SK-N-SH (cell line): ENCODE results near the gene FZD1. TPM values are rescaled to one million over a fixed set of nuclear protein-coding genes. Genes with fewer than 3 reads are reported as not detected.

Source experiments
- CTCF ChIA-PET: fragments of 300-600, 350-600 bp; formaldehyde crosslinking; extraction: SDS; loops from one replicate; lab custom pipeline; 2021; lab: Yijun Ruan, JAX
- POLR2A ChIA-PET: fragments of 350-600 bp; sonication (Branson Sonifier 250); formaldehyde crosslinking; extraction: SDS; loops from one replicate; lab custom pipeline; 2020; ENCODE audit warnings: antibody characterized with exemption, inconsistent platforms; lab: Yijun Ruan, JAX
- DNase-seq: peaks from one replicate; pipeline ENCODE4 v3.0.0; 2012
- H2AFZ ChIP-seq: fragments of 200-600 bp; sonication (generic); 2 replicates; pipeline ENCODE4 v1.8.1; 2016; ENCODE audit warnings: antibody characterized with exemption, mild to moderate bottlenecking, low read depth
- H3F3A ChIP-seq: fragments of 200-600 bp; sonication (generic); replicated peaks from 2 replicates; pipeline ENCODE3; 2016; ENCODE audit warnings: antibody characterized with exemption, mild to moderate bottlenecking; ENCODE audit not compliant: insufficient read depth
- H3K27ac ChIP-seq, 2 experiments: fragments of 200-500 bp in 1 of 2; fragments of 200-600 bp in 1 of 2; sonication (Bioruptor generic) in 1 of 2; sonication (generic), shearing (Covaris generic) in 1 of 2; 2 replicates each; pipeline versions ENCODE4 v1.5.1 to v1.6.1; 2014 to 2016; ENCODE audit warnings: low read depth in 2 of 2, inconsistent platforms in 1 of 2, low read length in 1 of 2, mild to moderate bottlenecking in 1 of 2, mixed read lengths in 1 of 2
- H3K27me3 ChIP-seq: fragments of 200-600 bp; sonication (generic), shearing (Covaris generic); 2 replicates; pipeline ENCODE4 v1.6.1; 2016; ENCODE audit warnings: mixed run types; ENCODE audit not compliant: insufficient read depth
- H3K36me3 ChIP-seq, 2 experiments: fragments of 200-500 bp in 1 of 2; fragments of 200-600 bp in 1 of 2; sonication (Bioruptor generic) in 1 of 2; sonication (generic) in 1 of 2; replicated peaks in 1 of 2; 2 replicates each; pipeline versions ENCODE3 to v1.5.1; 2014 to 2016; ENCODE audit warnings: low read length in 1 of 2, mild to moderate bottlenecking in 1 of 2; ENCODE audit not compliant: insufficient read depth in 2 of 2, control insufficient read depth in 1 of 2
- H3K4me1 ChIP-seq, 2 experiments: fragments of 200-500 bp in 1 of 2; fragments of 200-600 bp in 1 of 2; sonication (Bioruptor generic) in 1 of 2; sonication (generic), shearing (Covaris generic) in 1 of 2; 2 replicates each; pipeline versions ENCODE4 v1.5.1 to v1.6.1; 2014 to 2016; ENCODE audit warnings: low read depth in 1 of 2, low read length in 1 of 2, mixed run types in 1 of 2; ENCODE audit not compliant: insufficient read depth in 2 of 2, control insufficient read depth in 1 of 2
- H3K4me2 ChIP-seq: fragments of 200-600 bp; sonication (generic), shearing (Covaris generic); 2 replicates; pipeline ENCODE4 v1.6.1; 2017; ENCODE audit warnings: mixed run types
- H3K4me3 ChIP-seq, 2 experiments: fragments of 200-500 bp in 1 of 2; fragments of 200-600 bp in 1 of 2; sonication (Bioruptor generic) in 1 of 2; sonication (generic), shearing (Covaris generic) in 1 of 2; 2 replicates each; pipeline versions ENCODE4 v1.5.1 to v1.8.1; 2014 to 2016; ENCODE audit warnings: low read depth in 2 of 2, inconsistent platforms in 1 of 2, low read length in 1 of 2, mild to moderate bottlenecking in 1 of 2, mixed read lengths in 1 of 2, moderate library complexity in 1 of 2
- H3K79me2 ChIP-seq: fragments of 200-600 bp; sonication (generic); 2 replicates; pipeline ENCODE4 v1.8.1; 2017; ENCODE audit warnings: mild to moderate bottlenecking; ENCODE audit not compliant: insufficient read depth
- H3K9ac ChIP-seq: fragments of 200-600 bp; sonication (generic); 2 replicates; pipeline ENCODE4 v1.6.1; 2017; ENCODE audit warnings: mixed run types
- H3K9me2 ChIP-seq: fragments of 200-600 bp; sonication (generic); 2 replicates; pipeline ENCODE4 v1.6.1; 2017; ENCODE audit warnings: mixed run types
- H3K9me3 ChIP-seq: fragments of 200-600 bp; sonication (generic); 2 replicates; pipeline ENCODE4 v1.6.1; 2017; ENCODE audit warnings: mixed run types, mild to moderate bottlenecking, moderate library complexity
- H4K20me1 ChIP-seq: fragments of 200-600 bp; sonication (generic); 2 replicates; pipeline ENCODE4 v1.6.1; 2017; ENCODE audit warnings: mild to moderate bottlenecking, mixed run types; ENCODE audit not compliant: insufficient read depth
- CTCF ChIP-seq: fragments of 200-600 bp; sonication (generic); IDR thresholded peaks from 2 replicates; pipeline ENCODE4 v1.6.1; 2017; ENCODE audit warnings: antibody characterized with exemption, mild to moderate bottlenecking, moderate library complexity
- EP300 ChIP-seq, 2 experiments: IDR thresholded peaks; 2 replicates each; pipeline versions ENCODE4 v1.4.0 to v1.6.1; 2012; ENCODE audit warnings: borderline replicate concordance in 1 of 2, low read depth in 1 of 2, low read length in 1 of 2
- EZH2phosphoT487 ChIP-seq: fragments of 200-600 bp; sonication (generic); IDR thresholded peaks from 2 replicates; pipeline ENCODE4 v1.6.1; 2017; ENCODE audit warnings: low read depth, mixed run types, mild to moderate bottlenecking, antibody characterized with exemption, moderate library complexity, borderline replicate concordance
- JUND ChIP-seq: IDR thresholded peaks from 2 replicates; pipeline ENCODE4 v1.4.0; 2012
- PBX3 ChIP-seq: IDR thresholded peaks from 2 replicates; pipeline ENCODE4; 2012
- POLR2AphosphoS5 ChIP-seq: IDR thresholded peaks from 2 replicates; pipeline ENCODE4 v1.6.1; 2012; ENCODE audit warnings: low read depth, low read length
- RAD21 ChIP-seq: IDR thresholded peaks from 2 replicates; pipeline ENCODE4 v1.6.1; 2012; ENCODE audit warnings: mild to moderate bottlenecking, low read length
- TAF1 ChIP-seq: IDR thresholded peaks from 2 replicates; pipeline ENCODE4 v1.6.1; 2012; ENCODE audit warnings: low read depth, mild to moderate bottlenecking, low read length, moderate library complexity, borderline replicate concordance
- TCF12 ChIP-seq: IDR thresholded peaks from 2 replicates; pipeline ENCODE4 v1.4.0; 2012
- WGBS: methylation state at CpG from one replicate; pipeline ENCODE4 v1.1.6; 2017; ENCODE audit warnings: low lambda C conversion rate; 5-methylcytosine and 5-hydroxymethylcytosine counted together
- polyA plus RNA-seq, 3 experiments: library from polyadenylated mRNA; depleted of rRNA; stranded (reverse); fragments of >200 nt; gene quantifications; 2 replicates each; pipeline ENCODE4 v1.2.3, GENCODE V29; 2012

Gene FZD1
- polyA plus RNA-seq, 1 of the 3 experiments (the other 2 are of a cell fraction) = 3.8 TPM

DNA sequence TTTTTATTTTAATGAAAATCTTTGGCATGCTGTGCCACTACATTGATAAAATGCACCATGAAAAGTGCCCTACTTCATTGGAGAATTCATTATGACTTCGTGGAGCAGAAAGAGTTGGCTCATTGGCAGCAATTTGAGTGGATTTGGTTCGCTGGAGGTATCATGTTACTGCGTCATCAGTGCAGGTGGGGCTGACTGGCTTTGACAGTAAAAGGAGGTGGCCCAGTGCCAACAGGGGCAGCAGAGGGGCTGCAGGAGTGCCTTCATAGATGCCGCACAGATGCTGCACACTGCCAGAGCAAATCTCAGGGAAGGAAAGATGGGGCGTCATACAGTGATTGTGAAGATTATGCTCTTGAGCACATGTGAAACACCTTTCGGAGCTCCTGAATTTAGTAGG is 22.2 kb downstream of the FZD1 start:
- H3K36me3 ChIP-seq = no peaks in the 10 kb centered on the region
- H3K4me3 ChIP-seq = no peak overlapping the region
- no peak for DNase-seq
- CTCF ChIA-PET = interaction anchor here (0.6 to 1.9 kb wide), 2 partner anchors 19 to 497 kb away, joined by 3 to 9 read pairs; no protein-coding TSS in a partner anchor
- no peaks in the 10 kb centered on the region for H3K9me3 ChIP-seq
- peaks cover 0 to 14% of the 10 kb centered on the region in 2 experiments; a peak in 3 of 4 replicates for H3K4me1 ChIP-seq
- H3F3A ChIP-seq = no peaks in the 10 kb centered on the region
- no peaks in the 10 kb centered on the region for H3K79me2 ChIP-seq
- no peaks in the 10 kb centered on the region for H3K27me3 ChIP-seq
- 82% methylated on average over 6 of the region's 6 CpGs for WGBS
- H3K4me2 ChIP-seq = no peak overlapping the region
- no peak overlapping the region for H2AFZ ChIP-seq
- TF ChIP-seq EP300 (IDR thresholded peaks at IDR 0.05; ENCODE audit: borderline replicate concordance in 1 of 2, low read depth in 1 of 2, low read length in 1 of 2) (no peak), PBX3 (no peak), RAD21 (no peak), JUND (no peak), EZH2phosphoT487 (no peak), CTCF (no peak), POLR2AphosphoS5 (no peak), TAF1 (no peak), TCF12 (no peak)
- TF ChIP-seq, all 33 proteins: peak for 0
- Histone ChIP-seq H4K20me1 (no peaks in the 10 kb centered on the region), H3K9ac (no peak overlapping the region), H3K9me2 (no peaks in the 10 kb centered on the region), H3K27ac (no peak overlapping the region)
- POLR2A ChIA-PET = no interaction called here

DNA sequence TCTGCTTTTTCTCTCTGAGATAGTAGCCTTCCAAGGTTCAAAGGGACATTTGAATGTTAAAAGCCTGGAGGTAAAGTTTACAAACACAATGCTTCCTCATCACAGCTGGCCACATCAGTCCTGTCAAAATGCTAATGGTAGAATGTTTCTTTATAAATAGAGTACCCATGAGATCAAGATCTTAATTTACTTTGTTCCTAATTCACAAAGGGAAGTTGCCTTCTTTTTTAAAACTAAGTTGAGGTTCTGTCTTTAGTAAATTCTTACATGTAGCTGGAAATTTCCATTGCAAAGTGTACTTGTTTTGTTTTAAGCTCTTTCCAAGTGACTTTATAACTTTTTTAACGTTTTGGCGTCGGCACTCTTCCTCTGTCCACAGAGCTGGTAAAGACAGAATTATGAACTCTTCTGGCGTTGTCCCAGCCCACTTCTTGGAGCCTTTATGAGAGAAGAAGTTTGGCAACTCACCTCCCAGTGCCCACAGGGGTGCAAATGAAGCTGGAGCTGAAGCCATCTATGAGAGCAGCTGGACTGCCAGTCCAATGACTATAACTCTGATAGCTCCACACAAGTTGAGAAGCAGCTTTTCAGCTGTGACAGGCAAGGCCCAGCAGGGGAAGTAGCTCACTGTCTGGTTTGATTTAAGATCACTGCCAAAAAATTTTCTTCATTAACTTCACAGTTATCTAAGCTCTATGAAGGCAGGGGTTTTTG is 23.3 kb downstream of the FZD1 start:
- POLR2A ChIA-PET = no interaction called here
- WGBS = 78% methylated on average over 4 of the region's 4 CpGs

More for the DNA sequence above, 23.3 kb downstream of the FZD1 start:
- Histone ChIP-seq H3K4me1 (peaks cover 0 to 14% of the 10 kb centered on the region in 2 experiments; a peak in 3 of 4 replicates), H3F3A (no peaks in the 10 kb centered on the region), H3K4me2 (no peak overlapping the region), H3K9me3 (no peaks in the 10 kb centered on the region), H3K4me3 (no peak overlapping the region)
- TF ChIP-seq POLR2AphosphoS5 = no peak
- peak; percentile 21; the same call in 1 of the 2 replicates for TF ChIP-seq RAD21
- TF ChIP-seq, all 33 proteins: peak for 1
- H2AFZ ChIP-seq = no peak overlapping the region
- no peaks in the 10 kb centered on the region for H3K36me3 ChIP-seq
- H3K27me3 ChIP-seq = no peaks in the 10 kb centered on the region
- no peak for DNase-seq
- H3K27ac ChIP-seq = no peak overlapping the region
- no peaks in the 10 kb centered on the region for H4K20me1 ChIP-seq
- H3K9me2 ChIP-seq = no peaks in the 10 kb centered on the region
- no peaks in the 10 kb centered on the region for H3K79me2 ChIP-seq
- CTCF ChIA-PET = interaction anchor here (0.7 to 1.9 kb wide), 13 partner anchors 10 to 496 kb away, joined by 3 to 9 read pairs (median 4); no protein-coding TSS in a partner anchor
- H3K9ac ChIP-seq = no peak overlapping the region
